Gastrocnemius medialis (tissue), 4 donors: ENCODE measurements around the gene CRTAC1. TPM values are rescaled to one million over a fixed set of nuclear protein-coding genes. Genes with fewer than 3 reads are reported as not detected.

Experiments
- ATAC-seq, 2 donors: fragments of 150-250 bp; one replicate each; pipeline ENCODE4 v1.9.1; 2016
- DNase-seq, 2 donors: peaks; one replicate each; pipeline ENCODE4 v3.0.0-alpha.2; 2019
- H3K27ac ChIP-seq, 4 donors: fragments of 200-600 bp; sonication (generic); 1 replicate in 1 of 4; 2 replicates in 3 of 4; pipeline ENCODE4 v1.5.1; 2016 to 2018; ENCODE audit warnings: mild to moderate bottlenecking in 2 of 4, moderate library complexity in 1 of 4
- H3K27me3 ChIP-seq, 3 donors: fragments of 200-600 bp; sonication (generic) in 2 of 3; 1 replicate in 1 of 3; 2 replicates in 2 of 3; pipeline versions ENCODE4 v1.5.1 to v1.6.0; 2016 to 2019; ENCODE audit warnings: mild to moderate bottlenecking in 1 of 3, moderate library complexity in 1 of 3
- H3K36me3 ChIP-seq, 2 donors: fragments of 200-600 bp; sonication (generic) in 1 of 2; one replicate each; pipeline ENCODE4 v1.5.1; 2017 to 2018
- H3K4me1 ChIP-seq, 2 donors: fragments of 200-600 bp; sonication (generic) in 1 of 2; one replicate each; pipeline ENCODE4 v1.5.1; 2016 to 2017; ENCODE audit warnings: mild to moderate bottlenecking in 2 of 2
- H3K4me3 ChIP-seq, 4 donors: fragments of 200-600 bp; sonication (generic) in 3 of 4; 1 replicate in 1 of 4; 2 replicates in 3 of 4; pipeline ENCODE4 v1.5.1; 2016 to 2019; ENCODE audit warnings: mild to moderate bottlenecking in 2 of 4
- H3K9me3 ChIP-seq, 3 donors: fragments of 200-600 bp; sonication (generic) in 2 of 3; 1 replicate in 1 of 3; 2 replicates in 2 of 3; pipeline ENCODE4 v1.5.1; 2016 to 2019
- POLR2A ChIP-seq, 2 donors: fragments of 450-650 bp; IDR thresholded peaks; one replicate each; pipeline ENCODE4 v1.6.1; 2017; ENCODE audit warnings: antibody characterized with exemption in 2 of 2, mild to moderate bottlenecking in 2 of 2, moderate library complexity in 2 of 2
- in situ Hi-C, 4 donors: fragments of 200-750 bp; cut with MboI; loops; one replicate each; pipeline versions ENCODE4 v1.15.0 to v1.8.0; 2017; ENCODE audit warnings: low sequenced_read_pairs in 4 of 4
- intact Hi-C: fragments of 100-400 bp; cut with DNase I; formaldehyde crosslinking; loops from one replicate; pipeline ENCODE4 v1.15.1; 2023; ENCODE audit warnings: low total_unique reads
- total RNA-seq, 4 donors: library from RNA; depleted of rRNA; stranded (reverse); fragments of >200 nt; gene quantifications; one replicate each; pipeline versions ENCODE4 v1.1.0 to v1.2.3, GENCODE V29; 2016
- TF ChIP-seq, protein P1 (sequence below), 5 experiments: fragments of 450-650 bp in 3 of 5; fragments of 200-600 bp in 2 of 5; sonication (generic) in 2 of 5; IDR thresholded peaks in 4 of 5; conservative IDR thresholded peaks in 1 of 5; 1 replicate in 4 of 5; 2 replicates in 1 of 5; pipeline ENCODE4 v1.5.1; 2016 to 2019; ENCODE audit warnings: antibody characterized with exemption in 5 of 5, mild to moderate bottlenecking in 3 of 5, moderate library complexity in 3 of 5

Gene CRTAC1
- total RNA-seq, 4 donors from 2014 or later = 0.16 to 3.9 (median 0.56) TPM; not detected in 1

GRCh38 chr10:98010939-98011685 is 19.3 kb downstream of the CRTAC1 start:
- DNase-seq = no peak
- Histone ChIP-seq H3K36me3 (no peaks in the 10 kb centered on the region), H3K4me1 (no peaks in the 10 kb centered on the region), H3K4me3 (no peak overlapping the region), H3K9me3 (no peaks in the 10 kb centered on the region), H3K27me3 (peaks cover 0 to 18% (median 2%) of the 10 kb centered on the region in 3 donors), H3K27ac (no peak overlapping the region)
- intact Hi-C loops (no loop called here), in situ Hi-C loops (no loop called here)
- no peak for TF ChIP-seq POLR2A (IDR thresholded peaks at IDR 0.05)
- TF ChIP-seq, protein P1, sequence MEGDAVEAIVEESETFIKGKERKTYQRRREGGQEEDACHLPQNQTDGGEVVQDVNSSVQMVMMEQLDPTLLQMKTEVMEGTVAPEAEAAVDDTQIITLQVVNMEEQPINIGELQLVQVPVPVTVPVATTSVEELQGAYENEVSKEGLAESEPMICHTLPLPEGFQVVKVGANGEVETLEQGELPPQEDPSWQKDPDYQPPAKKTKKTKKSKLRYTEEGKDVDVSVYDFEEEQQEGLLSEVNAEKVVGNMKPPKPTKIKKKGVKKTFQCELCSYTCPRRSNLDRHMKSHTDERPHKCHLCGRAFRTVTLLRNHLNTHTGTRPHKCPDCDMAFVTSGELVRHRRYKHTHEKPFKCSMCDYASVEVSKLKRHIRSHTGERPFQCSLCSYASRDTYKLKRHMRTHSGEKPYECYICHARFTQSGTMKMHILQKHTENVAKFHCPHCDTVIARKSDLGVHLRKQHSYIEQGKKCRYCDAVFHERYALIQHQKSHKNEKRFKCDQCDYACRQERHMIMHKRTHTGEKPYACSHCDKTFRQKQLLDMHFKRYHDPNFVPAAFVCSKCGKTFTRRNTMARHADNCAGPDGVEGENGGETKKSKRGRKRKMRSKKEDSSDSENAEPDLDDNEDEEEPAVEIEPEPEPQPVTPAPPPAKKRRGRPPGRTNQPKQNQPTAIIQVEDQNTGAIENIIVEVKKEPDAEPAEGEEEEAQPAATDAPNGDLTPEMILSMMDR (IDR thresholded peaks at IDR 0.05 in 4 of 5, conservative IDR thresholded peaks at IDR 0.05 in 1 of 5) = no peak
- ATAC-seq = no peak

GRCh38 chr10:98006266-98006665 is 24.2 kb downstream of the CRTAC1 start:
- in situ Hi-C loops = no loop called here
- ATAC-seq = no peak
- no peak for DNase-seq

DNA sequence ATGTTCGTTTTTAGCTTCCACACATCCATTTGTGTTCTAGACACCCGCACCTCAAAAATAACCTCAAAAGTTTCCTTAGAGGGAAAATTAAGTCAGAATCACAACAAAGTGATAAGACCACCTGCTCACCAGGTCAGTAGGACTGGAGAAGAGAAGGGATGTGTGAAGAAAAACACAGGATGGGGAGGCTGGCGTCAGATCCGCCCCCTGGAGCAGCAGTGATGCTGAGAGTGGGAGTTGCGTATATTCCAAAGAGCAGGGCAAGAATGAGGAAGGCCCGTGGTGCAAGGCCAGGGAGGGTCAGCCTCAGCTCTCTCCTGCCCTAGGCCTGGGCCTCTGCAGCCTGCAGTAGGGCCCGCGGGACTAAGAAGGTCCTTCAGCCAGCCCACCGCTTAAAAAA is 28.7 kb downstream of the CRTAC1 start:
- Histone ChIP-seq H3K36me3 (no peaks in the 10 kb centered on the region), H3K27me3 (peaks cover 0 to 9% (median 4%) of the 10 kb centered on the region in 3 donors), H3K4me1 (no peaks in the 10 kb centered on the region), H3K4me3 (no peak overlapping the region), H3K27ac (no peak overlapping the region), H3K9me3 (no peaks in the 10 kb centered on the region)
- no peak for DNase-seq
- TF ChIP-seq, protein P1 (IDR thresholded peaks at IDR 0.05 in 4 of 5, conservative IDR thresholded peaks at IDR 0.05 in 1 of 5) = no peak
- no peak for TF ChIP-seq POLR2A (IDR thresholded peaks at IDR 0.05)
- ATAC-seq = no peak
- in situ Hi-C loops = no loop called here
- intact Hi-C loops = no loop called here

More at GRCh38 chr10:98006266-98006665, 24.2 kb downstream of the CRTAC1 start:
- no peaks in the 10 kb centered on the region for H3K4me1 ChIP-seq
- no peaks in the 10 kb centered on the region for H3K9me3 ChIP-seq
- no peak overlapping the region for H3K27ac ChIP-seq
- peaks cover 0 to 9% (median 9%) of the 10 kb centered on the region in 3 donors for H3K27me3 ChIP-seq
- intact Hi-C loops = no loop called here
- no peaks in the 10 kb centered on the region for H3K36me3 ChIP-seq
- H3K4me3 ChIP-seq = no peak overlapping the region
- TF ChIP-seq POLR2A (IDR thresholded peaks at IDR 0.05) = no peak
- TF ChIP-seq, protein P1 (IDR thresholded peaks at IDR 0.05 in 4 of 5, conservative IDR thresholded peaks at IDR 0.05 in 1 of 5) = no peak

GRCh38 chr10:98000346-98000745 is 30.1 kb downstream of the CRTAC1 start:
- Histone ChIP-seq H3K36me3 (no peaks in the 10 kb centered on the region), H3K27ac (no peak overlapping the region), H3K27me3 (peaks cover 0 to 3% (median 0%) of the 10 kb centered on the region in 3 donors), H3K4me1 (no peaks in the 10 kb centered on the region), H3K9me3 (no peaks in the 10 kb centered on the region), H3K4me3 (no peak overlapping the region)
- ATAC-seq (no peak), DNase-seq (no peak)
- intact Hi-C loops (no loop called here), in situ Hi-C loops (no loop called here)
- TF ChIP-seq, protein P1 (IDR thresholded peaks at IDR 0.05 in 4 of 5, conservative IDR thresholded peaks at IDR 0.05 in 1 of 5) = no peak
- TF ChIP-seq POLR2A (IDR thresholded peaks at IDR 0.05) = no peak
